Measurements from ENCODE around the gene IRGC. TPM values are rescaled to one million over a fixed set of nuclear protein-coding genes. Genes with fewer than 3 reads are reported as not detected.
A peak's percentile ranks its signal among the peaks of the same experiment; 100 is the strongest.

The IRGC gene
- total and polyA plus RNA-seq, 9 of the 15 experiments (the other 6 are each of a cell fraction or from before 2014, with no cell fraction given), result not detected

GRCh38 chr19:43755256-43755801, 39.5 kb downstream of the IRGC start (continued):
- TF ChIP-seq HINFP (tag; conservative IDR thresholded peaks at IDR 0.05; ENCODE audit: low read depth) (0 out of 2 replicates have a peak, but pooled peaks have one; percentile 46), SUPT5H (IDR thresholded peaks at IDR 0.05) (peak; percentile 44; the same call in 1 of the 2 replicates), ZNF668 (CRISPR knock-in tag; IDR thresholded peaks at IDR 0.05) (no peak), DIDO1 (tag; IDR thresholded peaks at IDR 0.05; ENCODE audit: low read depth) (no peak), GABPB1 (CRISPR knock-in tag; IDR thresholded peaks at IDR 0.05) (peak; percentile 7; the same call in 1 of the 2 replicates), SPI1 (IDR thresholded peaks at IDR 0.05; ENCODE audit: borderline replicate concordance, low read depth, low read length) (no peak), NFRKB (IDR thresholded peaks at IDR 0.05; ENCODE audit: low read depth) (peak; percentile 87), HDAC8 (tag; IDR thresholded peaks at IDR 0.05) (no peak), NCOR1 (IDR thresholded peaks at IDR 0.05) (peak; percentile 31; the same call in 1 of the 2 replicates), MAZ (CRISPR knock-in tag; conservative IDR thresholded peaks at IDR 0.05 in 1 of 2, IDR thresholded peaks at IDR 0.05 in 1 of 2) (no peak), MEF2A (IDR thresholded peaks at IDR 0.05; ENCODE audit: control insufficient read depth, low read depth, low read length) (no peak), CHD2 (IDR thresholded peaks at IDR 0.05; ENCODE audit: low read depth, low read length) (no peak), ZNF133 (CRISPR knock-in tag; IDR thresholded peaks at IDR 0.05) (no peak), HCFC1 (IDR thresholded peaks at IDR 0.05; ENCODE audit: low read depth, low read length) (no peak; the same call in 1 of the 2 replicates), ZBTB12 (CRISPR knock-in tag; IDR thresholded peaks at IDR 0.05) (no peak), PHB2 (IDR thresholded peaks at IDR 0.05; ENCODE audit: low read depth) (0 out of 2 replicates have a peak, but pooled peaks have one; percentile 19), OTX1 (CRISPR knock-in tag; IDR thresholded peaks at IDR 0.05) (no peak; the same call in 1 of the 2 replicates), STAT5A (IDR thresholded peaks at IDR 0.05; ENCODE audit: borderline replicate concordance, low read length) (no peak), ZBTB11 (CRISPR knock-in tag; IDR thresholded peaks at IDR 0.05) (no peak), PTBP1 (IDR thresholded peaks at IDR 0.05; ENCODE audit: low read depth, low read length) (no peak), SMAD2 (IDR thresholded peaks at IDR 0.05; ENCODE audit: low read depth, low read length) (no peak), KDM5B (IDR thresholded peaks at IDR 0.05; ENCODE audit: insufficient replicate concordance, low read depth, low read length) (peak; percentile 1), ZNF253 (CRISPR knock-in tag; conservative IDR thresholded peaks at IDR 0.05) (no peak), ZNF695 (CRISPR knock-in tag; IDR thresholded peaks at IDR 0.05) (no peak), NFYB (IDR thresholded peaks at IDR 0.05; ENCODE audit: extremely low read depth, insufficient read length) (peak; percentile 49)

Measured in K562 (cell line).